Type B pancreatic cell (in vitro differentiated cells): ENCODE data around the gene ANKS1B. TPM values are rescaled to one million over a fixed set of nuclear protein-coding genes. Genes with fewer than 3 reads are reported as not detected.

Experiments used
- DNase-seq: peaks from one replicate; pipeline ENCODE4 v3.0.0; 2021; ENCODE audit warnings: mixed read lengths; ENCODE audit not compliant: unreplicated experiment; ENCODE audit errors: extremely low spot score
- H3K27ac Mint-ChIP-seq: 2 replicates; pipeline ENCODE4 v1.8.0; 2021; ENCODE audit warnings: mild to moderate bottlenecking, mixed read lengths
- H3K27me3 Mint-ChIP-seq: 2 replicates; pipeline ENCODE4 v1.8.0; 2021; ENCODE audit warnings: mixed read lengths
- H3K36me3 Mint-ChIP-seq: 2 replicates; pipeline ENCODE4 v1.8.0; 2021; ENCODE audit warnings: mixed read lengths
- H3K4me1 Mint-ChIP-seq: one replicate; pipeline ENCODE4 v1.8.0; 2021; ENCODE audit warnings: mixed read lengths; ENCODE audit not compliant: unreplicated experiment
- H3K4me3 Mint-ChIP-seq: 2 replicates; pipeline ENCODE4 v1.8.0; 2021; ENCODE audit warnings: mild to moderate bottlenecking, mixed read lengths
- H3K9me3 Mint-ChIP-seq: 2 replicates; pipeline ENCODE4 v1.8.0; 2021; ENCODE audit warnings: mixed read lengths
- CTCF ChIP-seq: fragments of 200-600 bp; sonication (generic); conservative IDR thresholded peaks from 2 replicates; pipeline ENCODE4 v1.5.0; 2021; ENCODE audit warnings: antibody characterized with exemption, mild to moderate bottlenecking
- total RNA-seq: library from RNA; stranded (reverse); gene quantifications from 2 replicates; pipeline ENCODE4 v1.2.1, GENCODE V29; 2021; ENCODE audit warnings: low replicate concordance

The ANKS1B gene
- total RNA-seq, 1 donor from 2014 or later, result 4.7 TPM

DNA sequence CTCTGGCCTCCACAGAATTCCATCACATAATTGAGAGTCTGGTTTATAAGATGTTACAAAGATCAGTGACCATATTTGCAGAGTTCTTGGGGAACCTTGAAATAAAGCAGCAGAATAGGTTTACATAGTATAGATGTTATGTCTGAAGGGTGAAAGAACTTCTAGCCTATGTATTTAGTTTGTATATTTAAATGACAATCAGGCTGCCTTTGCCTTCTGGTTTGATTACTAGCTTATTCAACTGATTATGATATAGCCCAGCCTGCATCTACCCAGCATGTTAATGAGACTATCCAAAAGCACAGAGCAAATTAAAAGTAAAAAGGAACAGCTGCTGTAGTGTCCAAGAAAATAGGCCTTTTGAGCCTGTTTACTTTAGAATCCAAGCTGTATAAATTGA is 1254.3 kb downstream of the ANKS1B start:
- Mint-ChIP-seq H3K9me3 (no peaks in the 10 kb centered on the region), H3K4me1 (no peaks in the 10 kb centered on the region), H3K36me3 (peaks cover 21% of the 10 kb centered on the region), H3K27me3 (no peaks in the 10 kb centered on the region), H3K4me3 (no peak overlapping the region), H3K27ac (no peak overlapping the region)
- DNase-seq, result no peak
- no peak for TF ChIP-seq CTCF

GRCh38 chr12:98727196-98727595 is 1257.5 kb downstream of the ANKS1B start:
- Mint-ChIP-seq H3K9me3 (no peaks in the 10 kb centered on the region), H3K4me1 (no peaks in the 10 kb centered on the region), H3K36me3 (peaks cover 23% of the 10 kb centered on the region), H3K27ac (no peak overlapping the region), H3K27me3 (no peaks in the 10 kb centered on the region), H3K4me3 (no peak overlapping the region)
- no peak for TF ChIP-seq CTCF
- DNase-seq, result no peak

- Mint-ChIP-seq H3K27ac (no peak overlapping the region), H3K4me3 (no peak overlapping the region), H3K27me3 (no peaks in the 10 kb centered on the region), H3K36me3 (peaks cover 23% of the 10 kb centered on the region), H3K9me3 (no peaks in the 10 kb centered on the region), H3K4me1 (no peaks in the 10 kb centered on the region)
- peak; percentile 73 for TF ChIP-seq CTCF
- no peak for DNase-seq
These were observed 1259.1 kb downstream of the ANKS1B start for GRCh38 chr12:98725476-98726247.

GRCh38 chr12:98724384-98725155 is 1260.2 kb downstream of the ANKS1B start:
- no peak for TF ChIP-seq CTCF
- H3K4me3 Mint-ChIP-seq, result no peak overlapping the region
- H3K27ac Mint-ChIP-seq, result no peak overlapping the region
- H3K4me1 Mint-ChIP-seq, result no peaks in the 10 kb centered on the region
- no peak for DNase-seq
- H3K9me3 Mint-ChIP-seq, result no peaks in the 10 kb centered on the region
- H3K27me3 Mint-ChIP-seq, result no peaks in the 10 kb centered on the region
- H3K36me3 Mint-ChIP-seq, result peaks cover 17% of the 10 kb centered on the region

- Mint-ChIP-seq H3K9me3 (no peaks in the 10 kb centered on the region), H3K4me3 (no peak overlapping the region), H3K36me3 (peaks cover 28% of the 10 kb centered on the region), H3K27ac (no peak overlapping the region), H3K4me1 (no peaks in the 10 kb centered on the region), H3K27me3 (no peaks in the 10 kb centered on the region)
- DNase-seq, result no peak
- TF ChIP-seq CTCF, result no peak
These were observed 1263.5 kb downstream of the ANKS1B start for GRCh38 chr12:98721204-98721702.
